GM12874 (cell line): ENCODE data around the gene PKD2L1.

ENCODE experiments used
- TF ChIP-seq, protein P1 (sequence below): IDR thresholded peaks from 2 replicates; pipeline ENCODE4 v1.5.1; 2011; ENCODE audit warnings: low read depth, mild to moderate bottlenecking, control low read depth, low read length, moderate library complexity; ENCODE audit not compliant: insufficient read depth

The PKD2L1 gene

DNA sequence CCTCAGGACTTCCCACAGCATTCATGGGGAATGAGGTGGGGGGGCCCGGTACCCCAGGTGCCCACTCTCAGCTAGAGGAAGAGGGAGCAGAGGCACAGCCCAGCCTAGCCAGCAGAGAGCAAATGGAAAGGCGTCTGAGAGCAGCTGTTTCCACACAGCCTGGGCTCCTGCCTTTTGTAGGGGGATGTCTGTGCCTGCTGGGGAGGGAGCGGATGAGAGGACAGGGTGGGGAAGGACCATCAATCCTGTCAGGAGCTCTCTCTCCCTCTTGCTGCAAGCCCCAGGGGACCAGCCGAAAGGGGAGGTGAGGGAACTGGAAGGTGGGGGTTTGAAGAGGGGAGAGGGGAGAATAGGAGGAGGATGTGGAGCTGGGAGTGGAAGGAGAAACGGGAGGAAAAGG is at the start of gene PKD2L1:
Gene PKD2L1 (minus strand): TSS at position 150 of the 400 bp plus-strand sequence. CDS start 125 bp downstream, at position 25.
- TF ChIP-seq, protein P1, sequence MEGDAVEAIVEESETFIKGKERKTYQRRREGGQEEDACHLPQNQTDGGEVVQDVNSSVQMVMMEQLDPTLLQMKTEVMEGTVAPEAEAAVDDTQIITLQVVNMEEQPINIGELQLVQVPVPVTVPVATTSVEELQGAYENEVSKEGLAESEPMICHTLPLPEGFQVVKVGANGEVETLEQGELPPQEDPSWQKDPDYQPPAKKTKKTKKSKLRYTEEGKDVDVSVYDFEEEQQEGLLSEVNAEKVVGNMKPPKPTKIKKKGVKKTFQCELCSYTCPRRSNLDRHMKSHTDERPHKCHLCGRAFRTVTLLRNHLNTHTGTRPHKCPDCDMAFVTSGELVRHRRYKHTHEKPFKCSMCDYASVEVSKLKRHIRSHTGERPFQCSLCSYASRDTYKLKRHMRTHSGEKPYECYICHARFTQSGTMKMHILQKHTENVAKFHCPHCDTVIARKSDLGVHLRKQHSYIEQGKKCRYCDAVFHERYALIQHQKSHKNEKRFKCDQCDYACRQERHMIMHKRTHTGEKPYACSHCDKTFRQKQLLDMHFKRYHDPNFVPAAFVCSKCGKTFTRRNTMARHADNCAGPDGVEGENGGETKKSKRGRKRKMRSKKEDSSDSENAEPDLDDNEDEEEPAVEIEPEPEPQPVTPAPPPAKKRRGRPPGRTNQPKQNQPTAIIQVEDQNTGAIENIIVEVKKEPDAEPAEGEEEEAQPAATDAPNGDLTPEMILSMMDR = no peak

DNA sequence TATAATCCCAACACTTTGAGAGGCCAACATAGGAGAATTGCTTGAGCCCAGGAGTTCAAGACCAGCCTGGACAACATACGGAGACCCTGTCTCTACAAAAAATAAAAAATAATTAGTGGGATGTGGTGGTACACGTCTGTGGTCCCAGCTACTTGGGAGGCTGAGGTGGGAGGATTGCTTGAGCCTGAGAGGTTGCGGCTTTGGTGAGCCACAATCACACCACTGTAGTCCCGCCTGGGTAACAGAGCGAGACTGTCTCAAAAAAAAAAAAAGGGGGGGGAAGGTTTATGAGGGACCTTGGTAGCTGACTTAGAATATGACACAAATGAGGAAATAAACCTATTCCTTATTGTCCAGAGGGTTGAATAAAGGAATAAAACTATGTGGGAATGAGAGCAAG is 47.8 kb upstream of the PKD2L1 start:
- TF ChIP-seq, protein P1 = no peak

DNA sequence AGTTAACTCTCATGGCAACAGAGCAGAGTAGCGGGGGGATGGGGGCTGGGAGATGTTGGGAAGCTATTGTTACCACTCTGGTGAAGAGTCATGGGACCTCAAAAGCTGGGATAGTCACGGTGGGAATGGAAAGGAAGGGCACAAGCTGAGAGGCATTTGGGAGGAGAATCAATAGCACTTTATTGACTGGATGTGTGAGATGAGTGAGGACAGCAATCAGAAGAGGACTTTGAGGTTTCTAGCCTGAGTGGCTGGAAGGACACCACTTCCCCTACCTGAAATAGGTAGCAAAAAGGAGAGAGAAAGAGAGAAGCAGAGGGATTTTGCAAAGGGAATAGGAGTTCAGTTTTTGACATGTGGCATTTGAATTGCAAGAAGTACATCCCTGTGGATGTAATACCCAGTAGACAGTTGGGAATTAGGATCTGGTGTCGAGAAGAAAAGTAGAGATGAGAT is 44.2 kb upstream of the PKD2L1 start:
- TF ChIP-seq, protein P1 = no peak

DNA sequence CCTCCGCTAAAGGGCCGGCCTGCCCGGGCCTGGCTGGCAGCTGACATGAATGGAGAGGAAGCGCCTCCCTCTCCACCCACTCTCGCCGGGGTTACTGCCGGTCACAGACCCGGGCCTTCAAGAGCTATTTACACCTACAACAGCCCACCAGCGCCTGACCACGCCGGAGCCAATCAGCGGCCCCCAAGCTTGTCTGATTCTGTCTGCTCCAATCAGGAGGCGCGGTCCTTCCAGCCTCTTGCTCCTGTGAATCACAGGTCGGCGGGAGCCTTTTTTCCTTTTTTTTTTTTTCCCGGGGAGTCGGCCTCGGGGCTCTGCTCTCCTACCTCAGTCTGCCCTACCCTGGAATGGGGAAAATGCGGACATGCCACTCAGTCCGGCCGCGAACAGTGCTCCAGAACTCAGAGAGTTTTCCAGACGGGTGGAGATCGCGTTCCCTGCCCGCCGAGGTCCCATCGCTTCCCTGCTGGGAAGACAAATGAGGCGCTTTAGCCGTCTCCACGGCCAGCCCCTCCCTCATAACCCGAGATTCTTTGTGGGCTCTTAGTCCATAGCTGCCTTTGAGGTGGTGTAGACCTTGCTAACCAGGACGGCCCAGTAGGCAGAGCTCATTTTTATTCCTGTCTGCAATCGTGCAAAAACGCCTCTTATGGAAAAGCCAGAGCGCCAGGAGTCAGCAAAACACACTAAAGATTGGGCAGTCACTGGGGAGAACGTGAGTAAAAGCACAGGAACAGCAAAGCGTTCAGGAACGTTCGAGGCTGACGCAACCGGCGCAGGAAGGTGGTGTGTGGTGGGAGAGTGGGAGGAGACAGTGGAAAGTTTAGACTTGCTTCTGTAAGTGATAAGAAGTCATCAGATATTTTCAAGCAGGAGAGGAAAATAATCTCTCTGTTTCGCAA is 43.5 kb upstream of the PKD2L1 start:
- TF ChIP-seq, protein P1 = no peak

DNA sequence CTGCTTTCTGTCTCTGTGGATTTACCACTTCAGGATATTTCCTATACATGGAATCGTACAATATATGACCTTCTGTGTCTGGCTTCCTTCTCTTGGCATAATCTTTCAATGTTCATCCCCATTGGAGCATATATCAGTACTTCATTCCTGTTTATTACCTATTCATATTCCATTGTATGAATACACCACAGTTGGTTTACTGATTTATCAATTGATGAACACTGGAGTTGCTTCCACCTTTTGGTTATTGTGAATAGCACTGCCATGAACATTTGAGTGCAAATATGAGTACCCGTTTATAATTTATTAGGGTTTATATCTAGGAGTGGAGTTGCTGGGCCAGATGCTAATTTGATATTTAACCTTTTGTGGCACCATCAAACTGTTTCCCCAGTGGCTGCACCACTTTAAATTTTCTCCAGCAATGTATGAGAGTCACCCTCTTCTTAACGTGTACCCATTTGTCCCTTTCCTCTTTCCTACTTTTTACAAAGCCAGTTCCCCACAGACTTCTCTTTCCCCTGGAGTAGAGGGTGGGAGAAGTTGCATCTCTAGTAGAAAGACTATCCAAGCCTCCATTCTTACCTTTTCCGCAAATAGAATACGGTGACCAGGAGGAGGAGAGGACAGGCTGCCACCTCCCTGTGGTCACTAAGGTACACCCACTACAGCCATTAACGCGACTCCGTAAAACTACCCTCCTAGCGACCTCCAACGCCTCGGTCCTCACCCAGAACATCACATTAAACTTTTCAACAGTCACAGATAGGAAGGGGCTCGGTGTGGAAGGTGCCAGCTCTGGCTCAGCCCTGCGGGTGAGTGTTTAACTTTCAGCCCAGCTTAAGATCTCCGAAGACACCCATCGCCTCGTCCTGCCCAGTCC is 42.6 kb upstream of the PKD2L1 start:
- TF ChIP-seq, protein P1 = no peak

DNA sequence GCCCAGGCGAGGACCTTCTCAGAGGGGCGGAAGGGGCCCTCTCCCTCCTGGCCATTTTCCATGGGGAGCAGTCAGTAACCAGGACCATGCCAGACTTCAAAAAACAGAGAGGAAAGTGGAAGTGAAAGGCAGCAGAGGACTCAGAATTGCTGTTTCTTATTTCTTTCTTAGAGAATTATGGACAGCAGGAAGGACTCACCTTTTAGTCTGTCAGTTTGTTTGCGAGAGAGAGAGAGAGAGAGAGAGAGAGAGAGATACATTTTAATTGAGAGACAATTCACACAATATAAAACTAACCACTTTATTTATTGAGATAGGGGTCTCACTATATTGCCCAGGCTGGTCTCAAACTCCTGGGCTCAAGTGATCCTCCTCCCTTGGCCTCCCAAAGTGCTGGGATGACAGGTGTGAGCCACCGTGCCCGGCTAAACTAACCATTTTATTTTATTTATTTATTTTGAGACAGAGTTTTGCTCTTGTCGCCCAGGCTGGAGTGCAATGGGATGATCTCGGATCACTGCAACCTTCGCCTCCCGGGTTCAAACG is 41.5 kb upstream of the PKD2L1 start:
- TF ChIP-seq, protein P1 = no peak
